GM19025 (cell line): Measurements from ENCODE around the gene PCYT1A.

ENCODE experiments used
- ATAC-seq: cut with Tn5 transposase; IDR thresholded peaks from one replicate; pipeline ENCODE4 v1.9.1; 2021; ENCODE audit warnings: mild to moderate bottlenecking, low read depth, moderate library complexity; ENCODE audit not compliant: unreplicated experiment

PCYT1A gene

GRCh38 chr3:196240424-196240823 is 47.1 kb downstream of the PCYT1A start:
- no peak for ATAC-seq

- ATAC-seq = no peak
Observed at GRCh38 chr3:196238612-196239560, 48.6 kb downstream of the PCYT1A start.

- no peak for ATAC-seq
Observed at GRCh38 chr3:196237203-196237602, 50.3 kb downstream of the PCYT1A start.

GRCh38 chr3:196236223-196236622 is 51.3 kb downstream of the PCYT1A start:
- ATAC-seq = no peak

GRCh38 chr3:196235452-196236122 is 51.9 kb downstream of the PCYT1A start:
- no peak for ATAC-seq

DNA sequence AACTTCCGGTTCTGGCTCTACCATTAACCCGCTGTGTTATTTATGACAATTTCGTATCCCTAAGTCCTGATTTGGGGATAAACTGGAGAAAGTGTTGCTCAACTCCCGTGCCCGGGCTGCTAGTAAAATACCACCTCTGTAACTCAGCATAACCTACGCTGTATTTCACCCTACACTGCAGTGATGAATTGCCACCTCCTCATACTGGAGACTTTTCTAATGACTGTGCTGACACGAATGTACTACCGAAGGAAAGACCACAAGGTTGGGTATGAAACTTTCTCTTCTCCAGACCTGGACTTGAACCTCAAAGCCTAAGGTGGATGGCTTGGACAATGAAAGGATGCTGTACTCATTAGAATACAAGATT is 54.7 kb downstream of the PCYT1A start:
- no peak for ATAC-seq

DNA sequence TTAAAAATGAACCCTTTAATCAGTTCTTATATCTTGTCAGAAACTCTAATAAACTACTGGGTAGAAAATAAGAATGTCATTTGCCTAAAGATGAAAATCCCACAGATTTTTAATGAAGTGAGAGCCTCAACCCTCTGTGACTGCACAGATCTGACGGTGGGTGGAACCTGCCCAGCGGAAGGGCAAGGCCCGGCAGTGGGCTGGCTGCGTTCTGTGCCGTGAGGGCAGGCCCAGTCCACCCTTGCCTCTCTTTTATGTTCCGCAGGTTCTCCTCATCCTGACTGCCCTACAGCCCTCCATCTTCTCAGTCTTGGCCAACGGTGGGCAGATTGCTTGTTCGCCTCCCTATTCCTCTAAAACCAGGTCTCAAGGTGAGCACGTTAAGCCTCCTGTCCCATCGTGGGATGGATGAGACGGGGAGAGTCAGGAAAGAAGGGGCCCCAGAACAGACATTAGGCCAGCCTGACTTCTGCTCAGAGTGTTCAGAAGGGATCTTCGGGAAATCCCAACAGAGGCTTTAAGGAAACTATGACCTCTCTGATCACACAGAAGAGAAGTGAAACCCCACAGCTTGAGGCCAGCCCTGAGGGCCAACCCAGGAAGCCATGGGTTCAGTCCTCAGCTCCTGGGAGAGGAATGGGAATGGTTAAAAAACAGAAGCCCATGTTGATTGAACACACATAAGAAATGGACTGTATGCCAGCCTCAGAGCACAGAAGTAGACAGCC is 55.2 kb downstream of the PCYT1A start:
- peak; percentile 76 for ATAC-seq

- ATAC-seq = no peak
Observed at GRCh38 chr3:196227629-196228493, 59.7 kb downstream of the PCYT1A start.

GRCh38 chr3:196227121-196227561 is 60.4 kb downstream of the PCYT1A start:
- ATAC-seq = no peak

DNA sequence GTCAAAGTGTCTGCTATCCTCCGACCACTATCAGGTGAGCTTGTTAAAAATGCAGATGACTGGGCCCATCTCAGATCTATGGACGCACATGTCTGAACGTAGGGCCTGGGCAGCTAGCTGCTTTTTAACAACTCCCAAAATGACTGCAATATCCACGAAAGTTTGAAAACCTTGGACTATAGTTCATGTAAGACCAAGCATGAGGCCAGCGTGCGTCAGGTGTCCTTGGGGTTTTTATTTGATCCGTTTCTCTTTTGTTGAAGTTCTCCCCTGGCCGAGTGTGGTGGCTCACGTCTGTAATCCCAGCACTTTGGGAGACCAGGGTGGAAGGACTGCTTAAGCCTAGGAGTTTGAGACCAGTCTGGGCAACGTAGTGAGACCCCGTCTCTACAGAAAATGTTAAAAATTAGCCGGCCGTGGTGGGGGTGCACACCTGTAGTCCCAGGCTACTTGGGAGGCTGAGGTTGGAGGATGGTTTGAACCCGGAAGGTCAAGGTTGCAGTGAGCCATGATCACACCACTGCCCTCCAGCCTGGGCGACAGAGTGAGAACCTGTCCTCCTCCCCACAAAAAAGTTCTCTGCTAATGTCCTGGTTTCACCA is 61.7 kb downstream of the PCYT1A start:
- no peak for ATAC-seq

- ATAC-seq = no peak
Observed at GRCh38 chr3:196225086-196225485, 62.4 kb downstream of the PCYT1A start.

DNA sequence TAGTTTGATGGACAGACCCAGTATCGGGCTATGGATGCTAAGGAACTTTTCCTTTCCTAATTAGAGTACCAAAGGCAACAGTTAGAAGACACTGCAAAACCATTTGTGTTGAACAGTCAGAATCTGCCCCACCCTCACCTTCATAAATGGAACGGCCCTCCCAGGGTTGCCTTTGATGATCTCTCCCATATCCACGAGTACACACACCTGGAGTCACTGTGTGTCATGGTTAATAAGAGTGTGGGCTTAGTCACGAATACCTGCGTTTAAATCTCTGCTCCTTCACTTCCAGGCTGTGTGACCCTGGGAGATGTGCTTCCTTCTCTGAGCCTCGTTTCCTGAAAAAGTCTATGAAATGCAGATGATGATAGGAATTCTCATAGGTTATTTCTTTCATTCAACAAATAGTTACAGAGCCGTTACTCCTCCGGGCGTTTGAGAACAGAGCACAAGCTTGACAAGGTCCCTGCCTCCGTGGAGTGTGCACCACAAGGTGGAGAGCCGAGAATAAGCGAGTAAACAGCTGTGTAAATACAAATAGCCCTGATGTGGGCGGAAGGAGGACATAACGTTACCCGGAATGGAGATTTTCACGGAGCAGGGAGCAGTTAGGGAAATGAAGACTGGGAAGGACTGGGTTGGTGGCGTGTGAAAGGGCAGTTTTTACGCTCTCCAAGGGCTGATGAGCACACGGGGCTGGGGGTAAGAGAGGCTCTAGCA is 64.5 kb downstream of the PCYT1A start:
- no peak for ATAC-seq

GRCh38 chr3:196220991-196221390 is 66.5 kb downstream of the PCYT1A start:
- no peak for ATAC-seq

GRCh38 chr3:196220587-196220986 is 66.9 kb downstream of the PCYT1A start:
- no peak for ATAC-seq

DNA sequence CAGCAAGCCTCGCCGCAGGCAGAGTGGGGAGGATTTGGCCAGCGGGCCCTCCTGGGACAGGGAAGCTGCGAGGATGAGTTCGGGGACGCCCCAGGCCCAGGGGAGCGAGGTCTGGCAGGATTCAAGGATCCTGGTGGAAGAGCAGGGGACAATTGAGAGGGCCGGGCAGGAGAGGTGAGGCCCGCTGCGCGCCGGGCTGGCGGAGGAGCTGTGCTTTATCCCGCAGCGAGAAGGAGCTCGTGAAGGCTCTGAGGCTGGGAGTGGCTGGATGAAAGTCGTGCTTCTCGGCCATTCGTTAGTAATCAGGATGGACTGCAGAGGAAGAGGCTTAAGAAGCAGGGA is 67.6 kb downstream of the PCYT1A start:
- no peak for ATAC-seq

DNA sequence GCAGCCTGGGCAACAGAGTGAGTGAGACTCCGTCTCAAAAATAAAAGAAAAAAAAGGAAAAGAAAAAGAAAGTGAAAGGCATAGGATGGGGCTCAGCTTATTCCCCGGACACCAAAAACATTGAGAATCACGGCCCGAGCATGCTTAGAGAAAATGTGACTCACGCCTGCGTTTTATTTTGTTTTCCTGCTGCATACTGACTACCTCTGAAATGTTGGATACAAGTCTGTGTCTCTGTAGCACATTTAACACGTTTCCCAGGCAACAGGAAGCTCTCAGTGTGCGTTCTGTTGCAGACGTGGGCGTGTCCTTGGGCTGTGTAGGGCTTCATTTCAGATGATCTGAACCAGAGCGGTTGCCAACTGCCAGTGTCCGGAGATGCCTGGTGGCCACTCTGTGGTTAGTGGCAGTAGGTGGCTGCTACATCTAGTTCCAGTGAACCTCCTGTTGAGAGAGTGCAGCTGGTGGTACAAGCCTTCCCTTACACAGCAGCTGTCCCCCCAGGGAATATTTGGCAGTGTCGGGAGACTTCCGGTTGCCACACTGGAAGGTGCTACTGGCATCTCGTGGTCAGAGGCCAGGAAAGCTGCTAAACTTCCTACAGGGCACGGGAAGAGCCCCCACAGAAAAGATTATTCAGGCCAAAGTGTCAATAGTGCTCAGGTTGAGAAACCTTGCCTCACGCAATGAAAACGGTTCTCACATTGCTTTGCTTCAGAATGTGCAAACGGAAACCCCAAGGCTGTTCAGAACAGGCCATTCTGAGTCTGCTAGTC is 68.1 kb downstream of the PCYT1A start:
- ATAC-seq = no peak

DNA sequence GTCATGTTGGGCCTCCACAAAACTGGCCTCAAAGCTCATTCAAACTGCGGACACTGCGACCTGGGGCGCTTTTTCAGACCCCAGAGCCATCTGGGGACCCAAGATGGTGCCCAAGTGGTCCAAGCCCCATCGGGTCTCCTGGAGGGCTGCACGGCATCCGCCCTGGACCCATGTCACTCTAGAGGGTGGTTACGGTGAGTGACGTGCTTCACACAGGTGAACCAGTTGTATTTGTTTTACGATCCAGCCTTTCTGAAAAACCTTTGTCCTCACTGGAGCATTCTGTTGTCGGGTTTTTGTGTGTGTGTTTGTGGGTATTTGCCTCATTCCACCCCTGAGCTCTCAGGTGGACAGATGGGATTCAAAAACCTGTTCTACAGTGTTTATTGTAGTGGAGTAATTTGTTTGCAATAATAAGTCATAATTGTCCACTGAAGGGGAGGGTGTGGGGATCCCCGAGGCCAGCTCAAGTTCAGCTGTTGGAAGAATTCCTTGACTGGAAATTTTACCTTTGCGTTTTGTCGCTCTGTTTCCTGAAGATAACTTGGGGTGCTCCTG is 69.3 kb downstream of the PCYT1A start:
- ATAC-seq = no peak
